ENCODE measurements around the gene CD19.

Gene CD19

GRCh38 chr16:28943281-28943680, 11.5 kb downstream of the CD19 start:
- TF ChIP-seq POLR2AphosphoS5 (IDR thresholded peaks at IDR 0.05; ENCODE audit: low read depth, low read length) (no peak), REST (IDR thresholded peaks at IDR 0.05; ENCODE audit: insufficient read depth in 1 of 2, low read depth in 2 of 2, low read length in 2 of 2) (no peak), TAF1 (IDR thresholded peaks at IDR 0.05; ENCODE audit: borderline replicate concordance, insufficient read depth, low read length) (no peak), SIN3A (IDR thresholded peaks at IDR 0.05; ENCODE audit: borderline replicate concordance, insufficient read depth, low read length) (no peak), FOXP2 (optimal IDR thresholded peaks at IDR 0.05; ENCODE audit: borderline replicate concordance, extremely low read depth, extremely low read length, insufficient read depth) (no peak)

GRCh38 chr16:28946681-28947080, 14.9 kb downstream of the CD19 start:
- TF ChIP-seq REST (IDR thresholded peaks at IDR 0.05; ENCODE audit: insufficient read depth in 1 of 2, low read depth in 2 of 2, low read length in 2 of 2) (no peak), POLR2AphosphoS5 (IDR thresholded peaks at IDR 0.05; ENCODE audit: low read depth, low read length) (no peak), FOXP2 (optimal IDR thresholded peaks at IDR 0.05; ENCODE audit: borderline replicate concordance, extremely low read depth, extremely low read length, insufficient read depth) (no peak)

GRCh38 chr16:28950648-28951409, 19.1 kb downstream of the CD19 start, which contains the start of gene NFATC2IP:
Gene NFATC2IP (plus strand): TSS chr16:28950937. CDS start chr16:28951012, 75 bp downstream.
- no peak for TF ChIP-seq REST (IDR thresholded peaks at IDR 0.05; ENCODE audit: insufficient read depth in 1 of 2, low read depth in 2 of 2, low read length in 2 of 2)
- peak; percentile 75; the same call in 1 of the 2 replicates for TF ChIP-seq TAF1 (IDR thresholded peaks at IDR 0.05; ENCODE audit: borderline replicate concordance, insufficient read depth, low read length)
- TF ChIP-seq SIN3A (IDR thresholded peaks at IDR 0.05; ENCODE audit: borderline replicate concordance, insufficient read depth, low read length) = 0 out of 2 replicates have a peak, but pooled peaks have one; percentile 5
- TF ChIP-seq POLR2AphosphoS5 (IDR thresholded peaks at IDR 0.05; ENCODE audit: low read depth, low read length) = peak; percentile 47; the same call in 1 of the 2 replicates
- no peak for TF ChIP-seq FOXP2 (optimal IDR thresholded peaks at IDR 0.05; ENCODE audit: borderline replicate concordance, extremely low read depth, extremely low read length, insufficient read depth)

- TF ChIP-seq TAF1 (IDR thresholded peaks at IDR 0.05; ENCODE audit: borderline replicate concordance, insufficient read depth, low read length) = no peak
- TF ChIP-seq POLR2AphosphoS5 (IDR thresholded peaks at IDR 0.05; ENCODE audit: low read depth, low read length) = no peak
- no peak for TF ChIP-seq SIN3A (IDR thresholded peaks at IDR 0.05; ENCODE audit: borderline replicate concordance, insufficient read depth, low read length)
- no peak for TF ChIP-seq FOXP2 (optimal IDR thresholded peaks at IDR 0.05; ENCODE audit: borderline replicate concordance, extremely low read depth, extremely low read length, insufficient read depth)
- TF ChIP-seq REST (IDR thresholded peaks at IDR 0.05; ENCODE audit: insufficient read depth in 1 of 2, low read depth in 2 of 2, low read length in 2 of 2) = no peak
Observed at GRCh38 chr16:28951410-28951943, 19.7 kb downstream of the CD19 start.
